COLO829 (cell line): Measurements from ENCODE around the gene SYCP2.
"Not testable (repeated sequence)": the region's sequence is repeated elsewhere in the genome, so short reads cannot be mapped to it uniquely, and the experiment has no call there.

ENCODE experiments used
- DNase-seq: peaks from one replicate; pipeline ENCODE4 v3.0.0; 2012; ENCODE audit warnings: low spot score

The SYCP2 gene

GRCh38 chr20:59895908-59896307, 37.5 kb downstream of the SYCP2 start:
- DNase-seq, result no peak

GRCh38 chr20:59891581-59891980, 41.9 kb downstream of the SYCP2 start:
- no peak for DNase-seq

- DNase-seq, result not testable (repeated sequence)
These were observed 43.4 kb downstream of the SYCP2 start for GRCh38 chr20:59890035-59890434.

GRCh38 chr20:59888050-59888449, 45.4 kb downstream of the SYCP2 start:
- no peak for DNase-seq

GRCh38 chr20:59884494-59884893, 48.9 kb downstream of the SYCP2 start:
- no peak for DNase-seq

- no peak for DNase-seq
These were observed 53.2 kb downstream of the SYCP2 start for GRCh38 chr20:59880198-59880597.

GRCh38 chr20:59873409-59873808, 60.0 kb downstream of the SYCP2 start:
- DNase-seq, result no peak

GRCh38 chr20:59871096-59871495, 62.3 kb downstream of the SYCP2 start:
- DNase-seq, result no peak

GRCh38 chr20:59866338-59866737, 67.1 kb downstream of the SYCP2 start:
- DNase-seq, result no peak

GRCh38 chr20:59864726-59865125, 68.7 kb downstream of the SYCP2 start:
- no peak for DNase-seq

GRCh38 chr20:59863058-59863457, 70.4 kb downstream of the SYCP2 start:
- DNase-seq, result no peak

GRCh38 chr20:59861401-59861800, 72.0 kb downstream of the SYCP2 start:
- no peak for DNase-seq

- DNase-seq, result no peak
These were observed 75.0 kb downstream of the SYCP2 start for GRCh38 chr20:59858425-59858824.

GRCh38 chr20:59857966-59858365, 75.5 kb downstream of the SYCP2 start:
- no peak for DNase-seq

GRCh38 chr20:59856941-59857340, 76.5 kb downstream of the SYCP2 start:
- DNase-seq, result not testable (repeated sequence)

GRCh38 chr20:59856526-59856925, 76.9 kb downstream of the SYCP2 start:
- DNase-seq, result not testable (repeated sequence)

- DNase-seq, result peak; percentile 40
These were observed 83.3 kb downstream of the SYCP2 start for GRCh38 chr20:59850018-59850641.

GRCh38 chr20:59848182-59848581, 85.3 kb downstream of the SYCP2 start:
- DNase-seq, result no peak

- DNase-seq, result no peak
These were observed 88.0 kb downstream of the SYCP2 start for GRCh38 chr20:59845472-59845871.

- no peak for DNase-seq
These were observed 94.0 kb downstream of the SYCP2 start for GRCh38 chr20:59839400-59839799.

GRCh38 chr20:59837623-59838394, 95.6 kb downstream of the SYCP2 start:
- DNase-seq, result no peak

GRCh38 chr20:59836767-59837166, 96.7 kb downstream of the SYCP2 start:
- DNase-seq, result no peak
